ENCODE data around the gene NPW.

The NPW gene

GRCh38 chr16:1980030-1980769, 39.4 kb upstream of the NPW start:
- H3K36me3 ChIP-seq (ENCODE audit: control insufficient read depth in 4 of 4, insufficient read depth in 4 of 4, low read length in 3 of 4), result peaks cover 2 to 40% (median 27%) of the 10 kb centered on the region in 4 experiments
- H3K27ac ChIP-seq (ENCODE audit: insufficient read depth in 1 of 2, low read depth in 1 of 2, low read length in 2 of 2, poor library complexity in 1 of 2, severe bottlenecking in 2 of 2), result no peak overlapping the region
- H3K27me3 ChIP-seq (replicated peaks in 2 of 5; ENCODE audit: control insufficient read depth in 4 of 5, insufficient read depth in 5 of 5, low read length in 4 of 5), result peaks cover 0 to 64% (median 33%) of the 10 kb centered on the region in 5 experiments
- peak in 2 of 3 donors; percentile 50 to 66 for DNase-seq
- H3K4me1 ChIP-seq (ENCODE audit: control extremely low read depth in 1 of 4, control insufficient read depth in 4 of 4, insufficient read depth in 4 of 4, low read length in 3 of 4), result peaks cover 0 to 27% (median 22%) of the 10 kb centered on the region in 4 experiments
- ChIA-PET CTCF (no interaction called here), POLR2A (interaction anchor here (1.0 to 1.1 kb wide), 2 partner anchors 8 to 15 kb away, joined by 3 to 7 read pairs; partner anchors contain the start of genes RPS2 and TBL3)
- no peak overlapping the region for H3K4me3 ChIP-seq (ENCODE audit: control insufficient read depth in 1 of 7, extremely low read depth in 1 of 7, insufficient read depth in 4 of 7, low read depth in 2 of 7, low read length in 6 of 7)
- H3K9me3 ChIP-seq (ENCODE audit: control extremely low read depth in 1 of 5, control insufficient read depth in 4 of 5, insufficient read depth in 2 of 5, low read depth in 1 of 5, low read length in 4 of 5), result peaks cover 0 to 3% (median 0%) of the 10 kb centered on the region in 5 experiments
- 6% methylated on average over 46 of the region's 53 CpGs for WGBS (ENCODE audit: insufficient coverage)

DNA sequence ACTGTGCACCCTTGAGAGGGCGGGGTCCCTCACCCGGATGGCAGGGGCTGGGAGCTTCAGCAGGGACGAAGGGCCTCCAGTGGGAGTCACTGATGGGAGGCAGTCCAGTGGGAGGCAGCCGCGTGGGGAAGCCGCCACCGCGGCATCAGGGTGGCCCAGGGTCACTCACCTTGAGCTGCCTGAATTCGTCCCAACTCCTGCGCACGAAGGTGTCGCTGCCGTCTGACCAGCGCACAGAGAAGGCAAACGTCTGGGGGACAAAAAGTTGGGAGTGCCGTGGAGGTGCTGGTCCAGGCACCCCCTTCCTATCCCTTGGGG, 38.9 kb upstream of the NPW start:
- 28% methylated on average over 16 of the region's 16 CpGs for WGBS (ENCODE audit: insufficient coverage)
- CTCF ChIA-PET, result interaction anchor here (0.9 to 1.4 kb wide), 2 partner anchors 9 to 23 kb away, joined by 4 to 5 read pairs; partner anchors contain the start of gene TBL3
- Histone ChIP-seq H3K36me3 (ENCODE audit: control insufficient read depth in 4 of 4, insufficient read depth in 4 of 4, low read length in 3 of 4) (peaks cover 2 to 40% (median 26%) of the 10 kb centered on the region in 4 experiments), H3K27ac (ENCODE audit: insufficient read depth in 1 of 2, low read depth in 1 of 2, low read length in 2 of 2, poor library complexity in 1 of 2, severe bottlenecking in 2 of 2) (no peak overlapping the region), H3K4me1 (ENCODE audit: control extremely low read depth in 1 of 4, control insufficient read depth in 4 of 4, insufficient read depth in 4 of 4, low read length in 3 of 4) (peaks cover 0 to 29% (median 24%) of the 10 kb centered on the region in 4 experiments), H3K4me3 (ENCODE audit: control insufficient read depth in 1 of 7, extremely low read depth in 1 of 7, insufficient read depth in 4 of 7, low read depth in 2 of 7, low read length in 6 of 7) (no peak overlapping the region), H3K9me3 (ENCODE audit: control extremely low read depth in 1 of 5, control insufficient read depth in 4 of 5, insufficient read depth in 2 of 5, low read depth in 1 of 5, low read length in 4 of 5) (peaks cover 0 to 3% (median 0%) of the 10 kb centered on the region in 5 experiments), H3K27me3 (replicated peaks in 2 of 5; ENCODE audit: control insufficient read depth in 4 of 5, insufficient read depth in 5 of 5, low read length in 4 of 5) (peaks cover 0 to 64% (median 33%) of the 10 kb centered on the region in 5 experiments)
- POLR2A ChIA-PET, result interaction anchor here (1.0 to 1.1 kb wide), 2 partner anchors 9 to 16 kb away, joined by 3 to 7 read pairs; partner anchors contain the start of genes RPS2 and TBL3
- no peak for DNase-seq

- 32% methylated on average over 6 of the region's 6 CpGs for WGBS (ENCODE audit: insufficient coverage)
- no peak for DNase-seq
- Histone ChIP-seq H3K4me1 (ENCODE audit: control extremely low read depth in 1 of 4, control insufficient read depth in 4 of 4, insufficient read depth in 4 of 4, low read length in 3 of 4) (peaks cover 0 to 29% (median 24%) of the 10 kb centered on the region in 4 experiments), H3K27ac (ENCODE audit: insufficient read depth in 1 of 2, low read depth in 1 of 2, low read length in 2 of 2, poor library complexity in 1 of 2, severe bottlenecking in 2 of 2) (no peak within 1 kb of the TSS), H3K36me3 (ENCODE audit: control insufficient read depth in 4 of 4, insufficient read depth in 4 of 4, low read length in 3 of 4) (peaks cover 2 to 40% (median 27%) of the 10 kb centered on the region in 4 experiments), H3K9me3 (ENCODE audit: control extremely low read depth in 1 of 5, control insufficient read depth in 4 of 5, insufficient read depth in 2 of 5, low read depth in 1 of 5, low read length in 4 of 5) (peaks cover 0 to 3% (median 0%) of the 10 kb centered on the region in 5 experiments), H3K27me3 (replicated peaks in 2 of 5; ENCODE audit: control insufficient read depth in 4 of 5, insufficient read depth in 5 of 5, low read length in 4 of 5) (peaks cover 0 to 64% (median 33%) of the 10 kb centered on the region in 5 experiments), H3K4me3 (ENCODE audit: control insufficient read depth in 1 of 7, extremely low read depth in 1 of 7, insufficient read depth in 4 of 7, low read depth in 2 of 7, low read length in 6 of 7) (no peak within 1 kb of the TSS)
- ChIA-PET CTCF (interaction anchor here (0.9 to 1.4 kb wide), 3 partner anchors 10 to 23 kb away, joined by 3 to 5 read pairs (median 4); partner anchors contain the start of gene TBL3), POLR2A (interaction anchor here (0.6 kb wide), 1 partner anchor 267 kb away, joined by 3 read pairs; no protein-coding TSS in a partner anchor)
These were observed 38.2 kb upstream of the NPW start, which contains the start of gene NOXO1 for GRCh38 chr16:1981398-1981836. NOXO1 (minus strand) TSS chr16:1981469; CDS start chr16:1981179, 290 bp downstream.

- Histone ChIP-seq H3K9me3 (ENCODE audit: control extremely low read depth in 1 of 5, control insufficient read depth in 4 of 5, insufficient read depth in 2 of 5, low read depth in 1 of 5, low read length in 4 of 5) (peaks cover 0 to 3% (median 0%) of the 10 kb centered on the region in 5 experiments), H3K27ac (ENCODE audit: insufficient read depth in 1 of 2, low read depth in 1 of 2, low read length in 2 of 2, poor library complexity in 1 of 2, severe bottlenecking in 2 of 2) (no peak overlapping the region), H3K36me3 (ENCODE audit: control insufficient read depth in 4 of 4, insufficient read depth in 4 of 4, low read length in 3 of 4) (peaks cover 0 to 40% (median 25%) of the 10 kb centered on the region in 4 experiments), H3K4me1 (ENCODE audit: control extremely low read depth in 1 of 4, control insufficient read depth in 4 of 4, insufficient read depth in 4 of 4, low read length in 3 of 4) (peaks cover 0 to 29% (median 24%) of the 10 kb centered on the region in 4 experiments), H3K4me3 (ENCODE audit: control insufficient read depth in 1 of 7, extremely low read depth in 1 of 7, insufficient read depth in 4 of 7, low read depth in 2 of 7, low read length in 6 of 7) (no peak overlapping the region), H3K27me3 (replicated peaks in 2 of 5; ENCODE audit: control insufficient read depth in 4 of 5, insufficient read depth in 5 of 5, low read length in 4 of 5) (peaks cover 0 to 64% (median 33%) of the 10 kb centered on the region in 5 experiments)
- ChIA-PET CTCF (interaction anchor here (1.1 to 1.4 kb wide), 2 partner anchors 10 to 15 kb away, joined by 3 to 5 read pairs; partner anchors contain the start of gene TBL3), POLR2A (no interaction called here)
- no peak for DNase-seq
- 72% methylated on average over 4 of the region's 5 CpGs for WGBS (ENCODE audit: insufficient coverage)
These were observed 37.6 kb upstream of the NPW start for GRCh38 chr16:1982013-1982433.

- CTCF ChIA-PET, result interaction anchor here (1.1 kb wide), 1 partner anchor 21 kb away, joined by 4 read pairs; no protein-coding TSS in a partner anchor
- Histone ChIP-seq H3K4me3 (ENCODE audit: control insufficient read depth in 1 of 7, extremely low read depth in 1 of 7, insufficient read depth in 4 of 7, low read depth in 2 of 7, low read length in 6 of 7) (peak overlapping the region in 6 of 7 experiments; percentile 63 to 82 (median 72)), H3K27me3 (replicated peaks in 2 of 5; ENCODE audit: control insufficient read depth in 4 of 5, insufficient read depth in 5 of 5, low read length in 4 of 5) (peaks cover 0 to 59% (median 33%) of the 10 kb centered on the region in 5 experiments), H3K4me1 (ENCODE audit: control extremely low read depth in 1 of 4, control insufficient read depth in 4 of 4, insufficient read depth in 4 of 4, low read length in 3 of 4) (peaks cover 0 to 29% (median 24%) of the 10 kb centered on the region in 4 experiments), H3K9me3 (ENCODE audit: control extremely low read depth in 1 of 5, control insufficient read depth in 4 of 5, insufficient read depth in 2 of 5, low read depth in 1 of 5, low read length in 4 of 5) (no peaks in the 10 kb centered on the region), H3K27ac (ENCODE audit: insufficient read depth in 1 of 2, low read depth in 1 of 2, low read length in 2 of 2, poor library complexity in 1 of 2, severe bottlenecking in 2 of 2) (no peak overlapping the region), H3K36me3 (ENCODE audit: control insufficient read depth in 4 of 4, insufficient read depth in 4 of 4, low read length in 3 of 4) (peaks cover 0 to 32% (median 22%) of the 10 kb centered on the region in 4 experiments)
- WGBS (ENCODE audit: insufficient coverage), result 42% methylated on average over 16 of the region's 19 CpGs
- DNase-seq, result no peak
- POLR2A ChIA-PET, result interaction anchor here (0.6 kb wide), 1 partner anchor 18 kb away, joined by 4 read pairs; the partner anchor contains the start of gene RPS2
These were observed 36.5 kb upstream of the NPW start for GRCh38 chr16:1982991-1983543.

DNA sequence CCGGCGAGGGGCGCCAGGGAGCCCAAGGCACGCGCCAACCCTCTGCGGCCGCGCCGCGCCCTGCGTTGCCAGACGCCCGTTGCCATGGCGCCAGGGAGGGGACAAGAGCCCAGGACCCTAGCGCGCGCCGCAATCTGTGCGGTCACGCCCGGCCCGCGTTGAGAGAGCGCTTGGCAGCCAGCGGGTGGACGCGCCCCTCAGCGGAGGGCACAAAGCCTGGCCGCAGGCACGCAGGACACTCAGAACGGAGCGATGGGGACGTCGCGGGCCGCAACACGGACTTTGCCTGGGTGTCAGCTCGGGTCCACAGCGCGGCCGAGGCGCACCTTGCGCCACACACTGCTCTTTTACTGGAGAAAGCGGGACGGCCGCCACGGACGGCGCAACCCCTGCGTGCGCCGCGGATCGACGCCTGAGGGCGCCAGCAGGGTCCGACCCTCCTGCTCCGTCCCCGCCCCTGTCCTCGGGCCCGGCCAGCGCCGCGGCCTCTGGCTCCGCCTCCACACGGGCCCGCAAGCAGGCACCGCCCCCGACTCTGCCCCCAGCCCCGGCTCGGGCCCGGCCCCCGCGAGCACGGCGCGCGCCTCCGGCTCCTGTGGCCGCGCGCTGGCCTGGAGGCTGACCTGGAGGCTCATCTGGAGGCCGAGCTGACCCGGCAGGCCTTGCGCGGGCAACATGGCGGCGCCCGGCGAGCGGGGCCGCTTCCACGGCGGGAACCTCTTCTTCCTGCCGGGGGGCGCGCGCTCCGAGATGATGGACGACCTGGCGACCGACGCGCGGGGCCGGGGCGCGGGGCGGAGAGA, 35.8 kb upstream of the NPW start, which contains the start of gene GFER:
GFER (plus strand) TSS at position 650 of the 803 bp plus-strand sequence; CDS start at position 676, 26 bp downstream.
- Histone ChIP-seq H3K27me3 (replicated peaks in 2 of 5; ENCODE audit: control insufficient read depth in 4 of 5, insufficient read depth in 5 of 5, low read length in 4 of 5) (peaks cover 0 to 59% (median 37%) of the 10 kb centered on the region in 5 experiments), H3K4me1 (ENCODE audit: control extremely low read depth in 1 of 4, control insufficient read depth in 4 of 4, insufficient read depth in 4 of 4, low read length in 3 of 4) (peaks cover 0 to 29% (median 24%) of the 10 kb centered on the region in 4 experiments), H3K9me3 (ENCODE audit: control extremely low read depth in 1 of 5, control insufficient read depth in 4 of 5, insufficient read depth in 2 of 5, low read depth in 1 of 5, low read length in 4 of 5) (no peaks in the 10 kb centered on the region), H3K4me3 (ENCODE audit: control insufficient read depth in 1 of 7, extremely low read depth in 1 of 7, insufficient read depth in 4 of 7, low read depth in 2 of 7, low read length in 6 of 7) (peak within 1 kb of the TSS; percentile 63 to 82 (median 73)), H3K36me3 (ENCODE audit: control insufficient read depth in 4 of 4, insufficient read depth in 4 of 4, low read length in 3 of 4) (peaks cover 0 to 25% (median 17%) of the 10 kb centered on the region in 4 experiments), H3K27ac (ENCODE audit: insufficient read depth in 1 of 2, low read depth in 1 of 2, low read length in 2 of 2, poor library complexity in 1 of 2, severe bottlenecking in 2 of 2) (peak within 1 kb of the TSS in 1 of 2 experiments; percentile 54)
- WGBS (ENCODE audit: insufficient coverage), result under 1% methylated on average over 92 of the region's 109 CpGs
- ChIA-PET CTCF (interaction anchor here (1.1 kb wide), 1 partner anchor 20 kb away, joined by 4 read pairs; no protein-coding TSS in a partner anchor), POLR2A (interaction anchor here (0.6 to 1.4 kb wide), 2 partner anchors 13 to 19 kb away, joined by 3 to 4 read pairs; partner anchors contain the start of gene RPS2)
- DNase-seq, result peak; percentile 70 to 85 (median 79)

All from common myeloid progenitor, CD34-positive (primary cell).